GM21528 (cell line): ENCODE measurements around the gene CHST10.
"Not testable (repeated sequence)": the region's sequence is repeated elsewhere in the genome, so short reads cannot be mapped to it uniquely, and the experiment has no call there.

Experiments used
- ATAC-seq: cut with Tn5 transposase; IDR thresholded peaks from one replicate; pipeline ENCODE4 v1.9.1; 2021; ENCODE audit warnings: mild to moderate bottlenecking, moderate library complexity; ENCODE audit not compliant: unreplicated experiment, low FRiP score

The CHST10 gene

DNA sequence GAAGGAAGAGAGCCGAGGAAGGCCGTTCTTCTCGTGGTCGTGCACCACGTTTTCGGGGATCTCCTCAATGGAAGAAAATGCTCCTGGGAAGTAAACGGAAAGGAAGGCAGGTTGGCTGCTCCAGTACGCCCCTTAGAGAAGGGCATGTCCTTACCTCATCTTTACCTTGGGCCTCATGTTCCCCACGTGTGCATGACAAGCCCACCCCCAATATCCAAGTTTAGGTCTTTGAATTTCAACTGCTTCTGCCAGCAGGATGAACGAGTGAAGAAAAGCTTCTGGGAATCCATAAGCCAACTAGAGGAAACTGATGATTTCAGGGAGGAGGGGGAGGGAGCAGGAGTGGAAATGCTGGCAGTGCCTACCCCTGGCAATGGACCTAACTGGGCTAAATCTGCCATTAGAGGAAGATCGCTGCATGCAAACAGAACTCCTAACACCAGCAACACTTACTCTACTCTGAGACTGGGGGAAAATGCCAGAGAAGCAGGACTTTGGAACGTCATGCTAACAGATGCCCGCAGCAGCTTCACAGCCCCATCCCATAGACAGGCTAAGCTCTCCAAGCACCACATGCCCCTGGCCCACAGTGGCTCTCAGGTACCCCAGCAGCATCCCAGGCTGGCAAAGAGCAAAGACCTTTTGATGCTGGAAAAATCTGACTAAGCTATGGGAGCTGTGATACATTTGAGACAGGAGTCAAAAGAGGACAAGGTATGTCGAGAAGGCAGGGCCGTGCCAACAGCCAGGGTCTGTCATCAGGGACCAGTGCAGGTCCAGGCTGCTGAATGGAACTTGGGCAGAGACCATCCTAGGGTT, 21.7 kb downstream of the CHST10 start:
- ATAC-seq = no peak

DNA sequence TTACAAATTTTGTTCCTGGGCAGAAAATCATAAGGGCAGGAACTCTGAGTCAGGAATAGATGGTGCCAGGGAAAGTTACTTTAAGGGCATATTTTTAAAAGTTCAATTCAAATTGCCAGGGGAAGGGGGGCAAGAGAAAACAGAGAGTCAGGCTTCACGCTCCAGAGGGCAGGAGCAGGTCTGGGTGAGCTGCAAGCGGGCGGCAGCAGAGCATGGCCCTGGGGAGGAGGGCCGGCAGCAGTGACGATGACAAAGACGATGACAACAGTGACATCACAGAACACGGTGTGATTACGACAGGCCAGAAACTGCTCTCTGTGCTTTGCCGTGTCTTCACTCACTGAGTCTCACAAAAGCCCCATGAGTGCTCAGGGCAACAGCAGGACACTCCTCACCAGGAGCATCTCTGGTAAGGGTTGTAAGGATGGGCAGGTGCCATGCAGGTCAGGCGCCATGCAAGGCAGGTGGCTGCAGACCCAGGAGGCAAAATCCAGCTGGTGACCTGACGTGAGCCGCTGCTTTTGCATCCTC, 23.3 kb downstream of the CHST10 start:
- peak; percentile 35 for ATAC-seq

DNA sequence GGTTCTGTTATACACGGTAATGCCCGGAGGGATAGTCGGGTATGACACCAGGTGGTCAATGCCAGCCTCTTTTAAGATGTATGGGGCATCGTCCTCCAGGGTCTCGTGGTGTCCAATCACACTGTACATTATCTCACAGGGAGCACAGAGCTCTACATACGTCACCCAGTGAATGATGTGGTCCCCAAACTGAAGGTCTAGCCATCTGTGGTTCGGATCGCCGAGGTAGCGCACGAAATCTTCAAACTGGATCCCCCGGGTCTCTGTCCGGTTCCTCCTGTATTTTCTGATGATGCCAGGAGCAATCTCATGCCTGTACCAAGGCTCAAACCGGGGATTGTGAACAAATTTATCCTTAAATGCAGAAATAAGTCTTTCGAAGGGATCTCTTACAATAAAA, 24.1 kb downstream of the CHST10 start:
- ATAC-seq = no peak

DNA sequence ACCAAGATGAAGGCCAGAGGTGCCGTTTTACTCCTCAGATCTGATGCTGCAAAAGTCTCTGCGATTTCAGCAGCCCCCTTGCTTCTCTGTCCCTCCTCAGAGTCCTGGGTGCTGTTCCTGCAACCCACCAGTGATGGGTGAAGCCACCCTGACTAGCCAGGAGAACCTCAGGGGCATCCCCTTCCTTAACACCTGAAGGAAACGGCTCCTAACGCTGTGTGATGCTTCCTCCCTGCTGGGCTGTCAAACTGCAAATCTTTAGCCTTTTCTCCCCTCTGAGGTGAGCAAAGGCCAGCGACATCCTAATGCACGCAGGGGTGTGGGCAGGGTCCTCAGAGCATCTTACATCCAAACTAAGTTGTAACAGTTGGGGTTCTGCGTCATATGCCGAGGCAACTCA, 24.8 kb downstream of the CHST10 start:
- ATAC-seq = no peak

DNA sequence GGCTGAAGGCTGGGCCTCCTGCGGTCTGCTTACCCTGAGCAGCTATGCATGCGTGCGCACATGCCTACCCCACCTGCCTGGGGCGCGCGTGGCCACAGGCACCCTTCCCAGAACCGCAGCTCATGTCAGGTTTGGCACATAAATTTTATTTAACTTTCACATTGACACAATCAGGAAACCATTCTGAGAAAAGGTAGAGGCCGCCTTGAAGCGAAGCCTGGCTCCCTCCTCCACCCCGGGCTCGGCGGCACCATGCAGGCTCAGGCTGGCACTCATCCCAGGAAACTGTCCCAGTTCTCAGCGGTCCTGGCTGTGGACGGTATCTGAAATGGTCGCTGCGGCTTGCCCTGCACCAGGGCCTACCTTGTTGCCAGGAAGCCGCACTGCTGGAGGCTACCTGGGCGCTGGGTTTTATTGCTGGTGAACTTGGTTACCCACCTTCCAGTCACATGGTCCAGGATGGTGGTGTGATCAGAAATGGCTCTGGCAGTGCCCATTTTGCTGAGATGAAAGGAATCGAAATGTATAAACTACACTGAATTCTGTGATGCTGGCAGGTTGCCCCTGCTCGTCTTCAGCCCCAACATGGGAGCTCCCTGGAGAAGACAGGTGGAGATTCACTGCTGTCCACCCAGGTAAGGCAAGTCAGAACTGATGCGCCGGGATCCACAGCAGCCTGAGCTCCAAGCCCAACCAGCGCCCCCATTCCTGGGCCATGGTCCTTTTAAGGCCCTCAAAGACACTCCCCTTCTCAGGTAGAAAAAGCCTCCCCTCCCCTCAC, 25.5 kb downstream of the CHST10 start:
- no peak for ATAC-seq

DNA sequence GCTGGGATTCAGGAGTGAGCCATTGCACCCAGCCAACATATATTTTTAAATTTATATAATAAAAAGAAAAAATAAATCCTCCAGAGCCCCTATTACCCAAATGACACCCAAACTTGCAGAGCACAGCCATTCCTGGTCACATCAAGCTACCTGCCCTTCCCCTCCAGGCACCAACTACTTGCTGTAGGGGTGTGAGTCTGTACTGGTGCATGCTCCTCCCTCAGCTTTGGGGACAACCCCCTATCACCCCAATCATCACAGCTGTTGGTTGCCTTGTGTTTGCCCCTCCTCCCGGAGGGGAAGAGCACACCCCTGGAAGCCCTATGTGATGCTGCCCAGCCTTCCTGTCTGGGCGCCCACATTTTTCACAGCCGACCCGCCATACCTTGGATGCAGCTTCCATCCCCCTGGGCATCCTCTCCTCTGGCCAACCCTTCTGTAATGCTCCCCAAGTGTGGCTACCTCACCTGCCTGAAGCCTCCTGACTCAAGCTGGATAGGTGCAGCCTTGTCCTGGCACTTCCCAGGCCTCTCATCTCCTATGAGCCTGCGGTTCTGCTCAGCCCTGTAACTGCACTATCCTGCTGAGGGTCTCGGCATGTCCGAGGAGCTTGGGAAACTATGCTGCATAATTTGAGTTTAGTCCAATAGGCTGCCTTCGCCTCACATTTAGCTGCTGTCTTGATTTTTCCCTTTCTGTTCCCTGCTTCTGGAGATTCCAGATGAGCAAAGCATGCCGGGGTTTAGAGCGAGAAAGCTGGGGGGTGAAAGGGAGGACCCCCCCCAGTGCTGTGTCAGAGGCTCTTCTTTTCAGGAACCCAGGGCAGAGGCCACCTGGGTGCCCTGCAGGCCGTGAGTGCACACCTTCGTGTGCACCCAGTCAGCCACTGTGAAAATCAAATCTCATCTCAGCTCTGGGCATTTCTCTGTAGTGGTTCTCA, 27.2 kb downstream of the CHST10 start:
- ATAC-seq = no peak

DNA sequence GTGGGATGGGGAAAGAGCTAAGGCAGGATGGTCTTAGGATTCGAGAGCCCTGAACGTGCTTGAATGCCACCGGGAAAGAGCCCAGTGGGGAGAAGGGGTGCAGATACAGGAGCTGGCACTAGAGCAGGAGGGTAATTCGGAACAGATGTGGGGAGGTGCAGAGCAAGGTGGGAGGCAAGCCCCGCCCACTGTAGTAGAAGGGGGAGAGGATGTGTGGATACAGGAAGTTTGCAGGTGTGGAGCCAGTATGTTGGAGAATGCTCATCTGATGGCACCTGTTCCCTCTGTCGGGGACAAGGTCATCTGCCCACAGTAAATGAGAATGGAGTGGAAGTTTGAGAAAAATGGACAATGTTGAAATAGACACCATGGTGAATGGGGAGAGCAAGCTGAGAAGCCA, 28.8 kb downstream of the CHST10 start:
- no peak for ATAC-seq

DNA sequence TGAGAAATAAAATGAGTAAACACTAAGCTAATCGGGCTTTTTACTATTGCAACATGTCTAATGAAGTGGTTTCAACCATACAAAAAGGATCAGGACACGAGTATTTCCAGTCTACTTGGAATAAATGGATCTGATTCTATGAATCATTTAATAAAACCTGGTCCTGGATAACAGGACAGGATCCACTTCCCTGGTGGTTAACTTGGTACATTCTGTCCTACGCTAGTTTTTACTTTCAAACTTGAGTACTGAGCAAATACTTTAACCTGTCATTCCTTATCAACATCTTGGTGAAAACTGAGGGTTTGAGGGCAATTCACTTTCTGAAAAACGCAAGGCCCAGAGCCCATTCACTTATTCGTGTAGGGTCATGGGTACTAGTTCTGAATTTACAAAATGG, 33.5 kb downstream of the CHST10 start:
- no peak for ATAC-seq

DNA sequence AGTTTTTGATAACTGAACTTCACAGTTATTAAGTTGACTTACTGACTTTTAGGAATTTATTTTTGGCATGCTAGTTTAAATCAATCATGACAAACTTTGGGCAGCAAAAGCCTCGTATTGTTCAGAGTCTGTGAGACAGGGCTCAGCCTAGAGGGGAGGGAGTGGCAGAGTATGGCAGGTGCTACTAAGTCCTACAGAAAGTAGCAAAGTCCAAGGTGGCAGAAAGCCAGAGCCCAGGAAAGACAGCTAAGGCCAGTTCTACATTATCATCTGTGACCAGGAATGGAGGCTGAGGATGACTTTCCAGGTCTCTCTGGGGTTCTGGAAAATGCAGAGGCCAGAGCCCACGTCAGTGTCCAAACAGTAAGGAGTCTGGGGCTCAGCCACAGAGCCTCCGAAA, 34.2 kb downstream of the CHST10 start:
- no peak for ATAC-seq

DNA sequence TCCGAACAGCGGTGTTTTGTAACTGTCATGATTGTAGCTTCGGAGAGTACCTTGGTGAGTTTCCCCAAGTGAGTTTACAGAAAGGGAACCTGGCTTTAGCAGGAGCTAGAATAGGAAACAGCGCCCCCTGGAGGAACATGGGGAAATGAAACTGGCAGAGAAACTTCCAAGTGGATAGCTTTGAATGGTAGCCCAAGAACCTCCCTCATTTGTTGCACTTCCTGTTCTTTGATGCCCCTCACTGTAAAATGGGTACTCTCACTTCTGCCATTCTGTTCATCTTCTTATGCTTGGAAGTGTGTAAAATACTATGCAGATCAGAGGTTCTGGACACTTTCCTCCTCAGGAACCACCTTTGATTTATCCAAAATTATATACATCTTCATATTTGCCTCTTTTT, 36.2 kb downstream of the CHST10 start:
- peak; percentile 63 for ATAC-seq

DNA sequence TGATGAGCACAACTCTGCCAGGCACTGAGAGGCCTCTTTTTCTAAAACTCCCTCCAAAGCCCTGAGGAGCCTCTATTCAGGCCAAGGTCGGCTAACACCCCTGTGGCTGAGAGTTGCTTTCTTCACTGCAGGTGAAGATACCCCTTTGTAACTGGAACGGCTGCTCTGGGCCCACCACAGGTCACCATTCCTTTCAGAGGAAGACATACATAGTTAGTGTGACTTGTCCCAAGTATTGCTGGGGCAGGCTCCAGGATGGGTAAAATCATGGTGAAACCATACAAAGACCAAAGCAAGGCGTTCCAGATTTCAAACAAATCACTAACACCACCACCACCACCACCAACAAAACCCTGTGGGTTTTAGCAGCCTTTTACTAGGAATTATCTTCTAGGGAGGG, 36.8 kb downstream of the CHST10 start:
- no peak for ATAC-seq

DNA sequence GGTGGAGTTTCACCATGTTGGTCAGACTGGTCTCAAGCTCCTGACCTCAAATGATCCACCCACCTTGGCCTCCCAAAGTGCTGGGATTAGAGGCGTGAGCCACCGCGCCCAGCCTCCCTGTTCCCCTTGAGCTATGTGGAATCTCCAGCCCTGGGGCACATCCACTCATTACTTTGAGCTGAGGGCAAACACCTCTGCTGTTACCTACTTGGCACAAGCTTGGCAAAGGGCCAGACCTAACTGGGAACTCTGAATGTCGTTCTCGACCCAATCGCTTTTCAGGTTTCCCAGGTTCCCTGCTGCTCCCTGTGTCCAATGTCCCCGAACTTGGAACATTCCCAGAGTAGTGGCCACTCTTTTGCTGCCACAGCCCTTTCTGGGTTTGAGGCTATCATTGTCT, 40.6 kb downstream of the CHST10 start:
- ATAC-seq = no peak

DNA sequence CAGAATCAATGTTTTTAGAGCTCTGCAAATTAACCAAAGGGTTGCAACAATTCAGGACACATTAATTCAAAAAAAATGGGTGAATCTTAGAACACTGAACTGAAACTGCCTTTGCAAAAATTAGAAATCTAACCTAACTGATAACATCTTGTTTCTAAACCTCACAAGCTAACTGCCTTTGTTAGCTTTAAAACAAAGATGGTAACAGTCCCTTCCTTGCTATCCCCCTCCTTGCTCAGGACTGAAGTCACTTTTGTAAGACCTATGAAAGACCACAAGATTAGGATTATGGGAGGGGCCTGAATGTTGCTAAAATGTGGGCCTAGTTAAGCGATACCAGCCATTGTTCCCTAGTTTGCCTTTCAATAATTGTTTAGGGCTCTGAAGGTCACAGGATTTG, 50.3 kb downstream of the CHST10 start:
- no peak for ATAC-seq

DNA sequence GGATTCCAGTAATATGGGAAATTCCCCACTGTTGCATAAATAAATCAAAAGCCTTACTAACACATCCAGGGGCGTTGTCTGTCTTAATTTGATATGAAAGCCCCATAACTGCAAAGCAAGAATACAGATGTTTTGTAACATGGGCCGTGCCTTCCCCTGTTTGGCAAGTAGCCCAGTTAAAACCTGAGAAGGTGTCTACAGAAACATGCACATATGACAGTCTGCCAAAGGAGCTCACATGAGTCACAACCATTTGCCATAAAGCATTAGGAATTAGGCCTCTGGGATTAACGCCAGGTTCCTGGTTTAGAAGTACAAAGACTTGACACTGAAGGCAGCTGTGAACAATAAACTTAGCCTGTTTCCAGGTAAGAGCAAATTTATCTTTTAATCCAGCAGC, 52.0 kb downstream of the CHST10 start:
- ATAC-seq = no peak

DNA sequence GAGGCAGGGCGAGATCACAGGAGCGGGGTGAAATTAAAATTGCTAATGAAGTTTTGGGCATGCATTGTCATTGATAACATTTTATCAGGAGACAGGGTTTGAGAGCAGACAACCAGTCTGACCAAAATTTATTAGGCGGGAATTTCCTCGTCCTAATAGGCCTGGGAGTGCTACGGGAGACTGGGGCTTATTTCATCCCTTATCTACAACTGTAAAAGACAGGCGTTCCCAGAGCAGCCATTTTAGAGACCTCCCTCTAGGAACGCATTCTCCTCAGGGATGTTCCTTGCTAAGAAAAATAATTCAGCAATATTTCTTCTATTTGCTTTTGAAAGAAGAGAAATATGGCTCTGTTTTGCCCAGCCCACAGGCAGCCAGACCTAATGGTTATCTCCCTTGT, 55.2 kb downstream of the CHST10 start:
- not testable (repeated sequence) for ATAC-seq

DNA sequence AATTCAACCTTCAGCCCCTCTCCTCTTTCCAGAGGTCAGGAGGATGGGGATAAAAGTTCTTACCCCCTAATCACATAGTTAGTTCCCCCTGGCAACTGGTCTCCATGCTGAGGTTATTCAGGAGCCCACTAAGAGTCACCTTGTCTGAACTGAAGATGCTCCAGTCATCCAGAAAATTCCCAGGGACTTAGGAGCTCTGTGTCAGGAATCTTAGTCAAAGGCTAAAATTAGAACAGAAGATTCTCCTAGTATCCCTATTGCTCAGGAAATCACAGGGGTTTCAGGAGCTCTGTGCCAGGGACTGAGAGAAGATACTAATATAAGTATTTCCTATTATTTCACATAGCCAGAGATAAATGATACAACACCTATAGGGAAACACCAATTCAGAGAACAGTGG, 57.9 kb downstream of the CHST10 start:
- ATAC-seq = no peak

DNA sequence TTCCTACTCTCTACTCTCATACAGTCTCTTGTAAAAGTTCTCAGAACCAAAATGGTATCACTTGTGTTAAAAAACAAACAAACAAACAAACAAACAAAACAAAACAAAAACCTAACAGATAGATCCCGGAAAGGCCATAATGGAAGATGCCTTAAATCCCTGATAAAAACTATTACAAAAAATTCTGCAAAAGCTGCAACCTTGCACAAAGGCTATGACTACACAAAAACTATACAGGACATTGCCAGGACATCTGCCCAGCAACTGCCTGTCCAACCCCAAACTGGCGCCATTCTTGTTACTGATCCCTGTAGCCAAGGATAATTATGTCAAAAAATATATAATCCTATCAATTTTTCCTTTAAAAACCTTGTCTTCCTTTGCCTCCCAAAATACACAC, 58.9 kb downstream of the CHST10 start:
- no peak for ATAC-seq

DNA sequence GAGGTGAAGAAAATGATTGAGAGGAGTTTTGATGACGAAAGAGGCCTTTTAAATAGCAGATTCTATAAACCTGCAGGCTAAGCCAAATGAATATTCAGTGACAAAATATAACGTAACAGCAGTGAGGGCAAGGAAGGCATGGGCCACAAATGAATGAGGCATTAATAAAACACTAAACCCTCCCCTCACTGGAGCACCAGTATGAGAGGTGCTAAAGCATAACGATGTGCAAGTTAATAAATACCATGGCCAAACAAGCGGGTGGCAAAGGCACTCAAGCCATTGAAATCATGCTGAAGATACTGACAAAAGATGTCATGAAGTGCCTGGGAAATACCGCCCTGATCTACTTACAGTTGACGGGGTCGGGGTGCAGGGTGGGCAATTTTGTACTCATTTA, 64.9 kb downstream of the CHST10 start:
- ATAC-seq = no peak

DNA sequence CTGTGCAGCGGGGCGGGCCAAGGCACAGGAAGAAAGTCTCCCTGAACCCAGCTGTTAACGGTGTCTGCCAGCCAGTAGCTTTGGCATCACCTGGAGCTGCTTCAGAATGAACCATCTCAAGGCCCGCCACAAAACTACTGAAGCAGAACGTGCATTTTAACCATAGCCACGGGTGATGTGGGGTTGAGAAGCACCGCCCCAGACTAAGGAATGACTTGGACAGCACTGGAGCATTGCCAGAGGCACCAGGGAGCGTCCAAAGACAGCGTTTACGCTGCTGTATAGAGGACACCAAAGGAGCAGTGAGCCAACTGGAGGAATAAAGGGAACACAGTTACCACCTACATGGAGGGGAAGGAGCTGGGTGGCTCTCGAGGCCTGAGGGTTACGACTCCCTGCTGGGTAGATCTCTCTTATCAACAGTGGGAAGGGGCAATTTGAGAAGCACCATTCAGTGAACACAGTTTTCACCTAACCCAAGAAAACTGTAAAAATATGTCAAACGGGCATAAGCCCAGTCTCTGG, 66.7 kb downstream of the CHST10 start:
- ATAC-seq = no peak

DNA sequence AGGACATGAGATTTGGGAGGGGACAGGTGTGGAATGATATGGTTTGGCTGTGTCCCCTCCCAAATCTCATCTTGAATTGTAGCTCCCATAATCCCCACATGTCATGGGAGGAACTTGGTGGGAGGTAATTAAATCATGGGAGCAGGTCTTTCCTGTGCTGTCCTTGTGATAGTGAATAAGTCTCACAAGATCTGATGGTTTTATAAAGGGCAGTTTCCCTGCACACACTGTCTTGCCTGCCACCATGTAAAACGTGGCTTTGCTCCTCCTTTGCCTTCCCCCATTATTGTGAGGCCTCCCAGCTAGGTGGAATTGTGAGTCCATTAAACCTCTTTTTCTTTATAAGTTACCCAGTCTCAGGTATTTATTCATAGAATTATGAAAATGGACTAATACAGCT, 72.3 kb downstream of the CHST10 start:
- ATAC-seq = not testable (repeated sequence)
